ENCODE results near the gene SSR3. TPM values are rescaled to one million over a fixed set of nuclear protein-coding genes. Genes with fewer than 3 reads are reported as not detected.
"Not testable (repeated sequence)": the region's sequence is repeated elsewhere in the genome, so short reads cannot be mapped to it uniquely, and the experiment has no call there.

Gene SSR3
- total RNA-seq, 1 experiment from 2014 or later = 177 TPM

DNA sequence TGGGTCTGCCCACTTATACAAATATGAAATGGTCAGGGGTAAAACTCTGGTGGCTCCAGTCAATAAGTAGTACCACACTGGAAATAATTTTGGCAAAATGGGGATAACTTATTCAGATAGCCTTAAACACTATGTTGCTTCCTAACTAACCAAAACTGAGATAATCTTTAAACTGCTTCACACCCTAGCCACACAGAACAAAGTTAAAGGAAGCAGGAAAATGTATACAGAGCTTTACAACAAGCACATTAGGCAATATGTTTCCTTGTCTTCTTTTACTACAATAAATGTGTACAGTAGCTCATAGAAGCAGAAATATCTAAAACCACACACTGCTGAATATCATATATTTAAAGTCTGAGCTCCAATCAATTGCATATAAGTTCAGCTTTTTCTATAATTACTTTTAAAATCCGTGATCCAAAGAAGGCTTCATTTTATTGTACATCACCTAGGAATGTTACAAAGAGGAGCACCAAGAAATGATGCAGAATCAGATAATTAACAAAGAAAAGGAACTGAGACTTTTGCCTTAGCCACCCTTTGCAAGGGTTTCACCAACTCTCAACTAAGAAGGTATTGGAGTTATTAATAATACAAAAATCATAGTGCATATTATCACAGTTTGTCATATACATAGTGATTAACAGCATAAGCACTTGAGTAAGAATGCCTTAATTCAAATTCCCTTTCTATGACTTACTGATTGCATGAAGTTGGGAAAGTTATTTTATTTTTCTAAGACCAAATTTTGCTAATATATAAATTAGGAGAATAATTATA lies 9.2 kb upstream of the SSR3 start:
- Histone ChIP-seq H3K36me3 (ENCODE audit: control insufficient read depth in 1 of 2, insufficient read depth in 2 of 2, low read length in 2 of 2) (no peaks in the 10 kb centered on the region), H3K9ac (ENCODE audit: low read length) (no peak overlapping the region), H3K27ac (ENCODE audit: low read depth, low read length) (no peak overlapping the region), H2AFZ (ENCODE audit: low read depth, low read length, poor library complexity, severe bottlenecking) (peak overlapping the region; percentile 11), H3K9me3 (ENCODE audit: control insufficient read depth in 1 of 2, insufficient read depth in 1 of 2, low read depth in 1 of 2, low read length in 2 of 2) (no peaks in the 10 kb centered on the region), H3K4me3 (replicated peaks in 1 of 2; ENCODE audit: low read depth in 1 of 2, low read length in 2 of 2) (no peak overlapping the region), H3K9me2 (ENCODE audit: insufficient read depth) (no peaks in the 10 kb centered on the region), H3K79me2 (ENCODE audit: insufficient read depth, low read length) (no peaks in the 10 kb centered on the region), H3K4me1 (ENCODE audit: control insufficient read depth in 1 of 2, insufficient read depth in 2 of 2, low read length in 2 of 2) (no peaks in the 10 kb centered on the region), H3K4me2 (ENCODE audit: low read length) (no peak overlapping the region), H3K27me3 (ENCODE audit: insufficient read depth, low read length) (no peaks in the 10 kb centered on the region), H4K20me1 (ENCODE audit: insufficient read depth) (no peaks in the 10 kb centered on the region)
- CTCF ChIA-PET = no interaction called here
- intact Hi-C loops (cut with micrococcal nuclease) = no loop called here
- RAD21 ChIA-PET (ENCODE audit: low non-redundant PET in 1 of 2, low total read pairs in 2 of 2, uncharacterized antibody in 2 of 2, unreplicated experiment in 2 of 2) = no interaction called here
- no peak for DNase-seq (ENCODE audit: low read depth, low spot score)
- TF ChIP-seq SRF (IDR thresholded peaks at IDR 0.05; ENCODE audit: low read depth) (no peak), ZNF274 (IDR thresholded peaks at IDR 0.05; ENCODE audit: low read depth, low read length) (no peak), EGR1 (IDR thresholded peaks at IDR 0.05; ENCODE audit: low read depth) (no peak), RAD21 (IDR thresholded peaks at IDR 0.05; ENCODE audit: low read depth) (no peak), CEBPB (IDR thresholded peaks at IDR 0.05; ENCODE audit: low read depth) (no peak), POLR2AphosphoS5 (IDR thresholded peaks at IDR 0.05; ENCODE audit: low read depth, low read length) (no peak), EZH2 (IDR thresholded peaks at IDR 0.05) (no peak)
- BruUV-seq (replicated peaks) = no TSS peak
- ATAC-seq = no peak
- POLR2A ChIA-PET = no interaction called here

DNA sequence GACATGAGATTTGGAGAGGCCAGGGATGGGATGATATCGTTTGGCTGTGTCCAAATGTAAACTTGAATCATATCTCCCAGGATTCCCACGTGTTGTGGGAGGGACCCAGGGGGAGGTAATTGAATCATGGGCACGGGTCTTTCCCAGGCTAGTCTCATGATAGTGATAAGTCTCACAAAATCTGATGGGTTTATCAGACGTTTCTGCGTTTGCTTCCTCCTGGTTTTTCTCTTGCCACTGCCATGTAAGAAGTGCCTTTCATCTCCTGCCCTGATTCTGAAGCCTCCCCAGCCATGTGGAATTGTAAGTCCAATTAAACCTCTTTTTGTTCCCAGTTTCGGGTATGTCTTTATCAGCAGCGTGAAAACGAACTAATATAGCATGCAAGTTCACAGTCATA lies 7.6 kb upstream of the SSR3 start:
- intact Hi-C loops (cut with micrococcal nuclease); H3K79me2 ChIP-seq (ENCODE audit: insufficient read depth, low read length); POLR2A ChIA-PET: not testable (repeated sequence)

More for the DNA sequence above, 7.6 kb upstream of the SSR3 start:
- H3K4me3 ChIP-seq (replicated peaks in 1 of 2; ENCODE audit: low read depth in 1 of 2, low read length in 2 of 2); H3K27ac ChIP-seq (ENCODE audit: low read depth, low read length); H3K9ac ChIP-seq (ENCODE audit: low read length); RAD21 ChIA-PET (ENCODE audit: low non-redundant PET in 1 of 2, low total read pairs in 2 of 2, uncharacterized antibody in 2 of 2, unreplicated experiment in 2 of 2); ATAC-seq; BruUV-seq (replicated peaks); H3K4me1 ChIP-seq (ENCODE audit: control insufficient read depth in 1 of 2, insufficient read depth in 2 of 2, low read length in 2 of 2); H4K20me1 ChIP-seq (ENCODE audit: insufficient read depth); DNase-seq (ENCODE audit: low read depth, low spot score); H3K9me2 ChIP-seq (ENCODE audit: insufficient read depth); H2AFZ ChIP-seq (ENCODE audit: low read depth, low read length, poor library complexity, severe bottlenecking); H3K4me2 ChIP-seq (ENCODE audit: low read length); H3K36me3 ChIP-seq (ENCODE audit: control insufficient read depth in 1 of 2, insufficient read depth in 2 of 2, low read length in 2 of 2); CTCF ChIA-PET; H3K27me3 ChIP-seq (ENCODE audit: insufficient read depth, low read length); H3K9me3 ChIP-seq (ENCODE audit: control insufficient read depth in 1 of 2, insufficient read depth in 1 of 2, low read depth in 1 of 2, low read length in 2 of 2): not testable (repeated sequence)

All from HCT116 (cell line).